PC-3 (cell line): ENCODE results near the gene LYRM1. TPM values are rescaled to one million over a fixed set of nuclear protein-coding genes. Genes with fewer than 3 reads are reported as not detected.

Source experiments
- ATAC-seq: fragments of 200-7000 bp; cut with Tn5 transposase; 2 replicates; pipeline ENCODE4 v1.9.1; 2020; ENCODE audit warnings: mild to moderate bottlenecking, moderate library complexity
- BruUV-seq: library from RNA; stranded (reverse); fragments of 400-500 nt; replicated peaks from 2 replicates; lab custom pipeline; 2021; lab: Mats Ljungman, UMichigan
- CTCF ChIA-PET: fragments of 300-600 bp; sonication (Branson Sonifier 250); formaldehyde crosslinking; loops from one replicate; lab custom pipeline; 2022; ENCODE audit warnings: antibody characterized with exemption; lab: Charles Lee
- POLR2A ChIA-PET: fragments of 300-600 bp; sonication (Branson Sonifier 250); formaldehyde crosslinking; loops from one replicate; lab custom pipeline; 2022; ENCODE audit warnings: antibody characterized with exemption; ENCODE audit not compliant: unreplicated experiment; lab: Charles Lee
- DNase-seq: peaks from one replicate; pipeline ENCODE4 v3.0.0-alpha.2; 2015
- H2AFZ ChIP-seq: fragments of 300-600 bp; sonication (generic); 2 replicates; pipeline ENCODE4 v1.6.0; 2016; ENCODE audit warnings: antibody characterized with exemption, low read length
- H3F3A ChIP-seq: fragments of 300-600 bp; sonication (generic); one replicate; pipeline ENCODE4 v1.6.0; 2017; ENCODE audit warnings: antibody characterized with exemption, low read length, control low read depth, mild to moderate bottlenecking; ENCODE audit not compliant: unreplicated experiment
- H3K27ac ChIP-seq: fragments of 300-600 bp; sonication (generic); 2 replicates; pipeline ENCODE4 v1.5.1; 2016; ENCODE audit warnings: mild to moderate bottlenecking, low read length
- H3K27me3 ChIP-seq: fragments of 300-600 bp; sonication (generic); 2 replicates; pipeline ENCODE4 v1.6.1; 2016; ENCODE audit warnings: low read length, mixed read lengths
- H3K36me3 ChIP-seq: fragments of 300-600 bp; sonication (generic); 2 replicates; pipeline ENCODE4 v1.6.1; 2016; ENCODE audit warnings: low read depth, mixed run types, low read length, mixed read lengths
- H3K4me1 ChIP-seq: fragments of 300-600 bp; sonication (generic); 2 replicates; pipeline ENCODE4 v1.5.1; 2016; ENCODE audit warnings: low read length; ENCODE audit not compliant: insufficient read depth
- H3K4me2 ChIP-seq: fragments of 300-600 bp; sonication (generic); 2 replicates; pipeline ENCODE4 v1.6.0; 2016; ENCODE audit warnings: low read length
- H3K4me3 ChIP-seq: fragments of 300-600 bp; sonication (generic); 2 replicates; pipeline ENCODE4 v1.5.1; 2016; ENCODE audit warnings: mild to moderate bottlenecking, low read length, mixed read lengths
- H3K79me2 ChIP-seq: fragments of 300-600 bp; sonication (generic); 2 replicates; pipeline ENCODE4 v1.6.1; 2017; ENCODE audit warnings: low read length, mixed read lengths
- H3K9ac ChIP-seq: fragments of 300-600 bp; sonication (generic); 2 replicates; pipeline ENCODE4 v1.6.0; 2016; ENCODE audit warnings: mild to moderate bottlenecking, low read length
- H3K9me2 ChIP-seq: fragments of 300-600 bp; sonication (generic); replicated peaks from 2 replicates; pipeline ENCODE4 v1.6.1; 2016; ENCODE audit warnings: mixed run types, low read length, mixed read lengths
- H3K9me3 ChIP-seq: fragments of 300-600 bp; sonication (generic); 2 replicates; pipeline ENCODE4 v1.6.1; 2016; ENCODE audit warnings: low read length, mixed read lengths
- H4K20me1 ChIP-seq: fragments of 300-600 bp; sonication (generic); 2 replicates; pipeline ENCODE4 v1.6.1; 2016; ENCODE audit warnings: low read length, mixed read lengths
- EZH2 ChIP-seq: fragments of 300-600 bp; sonication (generic); IDR thresholded peaks from one replicate; pipeline ENCODE4 v1.6.1; 2017; ENCODE audit warnings: antibody characterized with exemption, mild to moderate bottlenecking, low read length; ENCODE audit not compliant: unreplicated experiment
- EZH2phosphoT487 ChIP-seq: fragments of 300-600 bp; sonication (generic); IDR thresholded peaks from 2 replicates; pipeline ENCODE4 v1.6.1; 2018; ENCODE audit warnings: mild to moderate bottlenecking, antibody characterized with exemption, low read length, borderline replicate concordance
- intact Hi-C: fragments of 100-400 bp; cut with micrococcal nuclease; formaldehyde crosslinking; loops from 2 replicates; pipeline ENCODE4 v1.9.0; 2023
- total RNA-seq: library from RNA; depleted of rRNA; stranded (reverse); fragments of >200 nt; gene quantifications from 2 replicates; pipeline ENCODE4 v1.2.3, GENCODE V29; 2014
- TF ChIP-seq, protein P1 (sequence below): fragments of 300-600 bp; sonication (generic); conservative IDR thresholded peaks from 2 replicates; pipeline ENCODE4 v1.5.1; 2017; ENCODE audit warnings: antibody characterized with exemption, low read depth, mild to moderate bottlenecking, low read length

The LYRM1 gene
- total RNA-seq, 1 experiment from 2014 or later, result 35.1 TPM

DNA sequence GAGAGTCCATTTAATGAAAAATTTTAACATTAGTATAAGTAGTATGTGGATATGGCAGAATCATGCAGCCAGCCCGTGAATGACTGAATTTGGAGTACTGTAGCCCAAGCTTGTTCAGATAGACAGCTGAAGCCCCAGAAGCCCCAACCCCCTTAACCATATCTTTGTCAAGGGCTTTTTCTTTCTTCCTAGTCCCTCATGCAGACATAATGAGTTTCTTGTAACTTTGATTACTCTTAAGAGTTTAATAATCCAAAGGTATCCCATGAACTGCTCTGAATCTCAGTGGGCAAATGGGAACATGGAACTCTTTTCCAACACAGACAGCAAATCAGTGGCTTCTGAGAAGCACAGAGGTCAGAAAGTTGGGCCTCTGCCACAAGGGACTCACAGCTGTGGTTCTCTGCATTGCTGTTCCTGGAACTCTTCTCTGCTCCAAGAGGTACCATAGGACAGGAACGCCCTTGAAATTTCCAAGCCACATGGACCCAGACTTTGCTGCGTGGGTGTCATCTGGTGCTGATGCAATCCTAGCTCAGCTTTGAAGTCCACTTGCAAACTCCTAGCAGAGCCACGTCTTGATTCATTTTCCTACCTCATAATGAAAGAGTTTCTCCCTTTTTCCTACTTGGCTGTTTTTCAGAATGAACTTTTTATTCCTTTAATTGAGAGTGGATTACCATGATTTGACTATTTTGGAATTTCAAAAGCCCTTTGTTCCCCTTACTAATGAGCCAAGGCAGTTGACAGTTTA is 18.1 kb downstream of the LYRM1 start:
- H3K4me3 ChIP-seq, result no peak overlapping the region
- TF ChIP-seq EZH2phosphoT487, result no peak
- TF ChIP-seq, protein P1, sequence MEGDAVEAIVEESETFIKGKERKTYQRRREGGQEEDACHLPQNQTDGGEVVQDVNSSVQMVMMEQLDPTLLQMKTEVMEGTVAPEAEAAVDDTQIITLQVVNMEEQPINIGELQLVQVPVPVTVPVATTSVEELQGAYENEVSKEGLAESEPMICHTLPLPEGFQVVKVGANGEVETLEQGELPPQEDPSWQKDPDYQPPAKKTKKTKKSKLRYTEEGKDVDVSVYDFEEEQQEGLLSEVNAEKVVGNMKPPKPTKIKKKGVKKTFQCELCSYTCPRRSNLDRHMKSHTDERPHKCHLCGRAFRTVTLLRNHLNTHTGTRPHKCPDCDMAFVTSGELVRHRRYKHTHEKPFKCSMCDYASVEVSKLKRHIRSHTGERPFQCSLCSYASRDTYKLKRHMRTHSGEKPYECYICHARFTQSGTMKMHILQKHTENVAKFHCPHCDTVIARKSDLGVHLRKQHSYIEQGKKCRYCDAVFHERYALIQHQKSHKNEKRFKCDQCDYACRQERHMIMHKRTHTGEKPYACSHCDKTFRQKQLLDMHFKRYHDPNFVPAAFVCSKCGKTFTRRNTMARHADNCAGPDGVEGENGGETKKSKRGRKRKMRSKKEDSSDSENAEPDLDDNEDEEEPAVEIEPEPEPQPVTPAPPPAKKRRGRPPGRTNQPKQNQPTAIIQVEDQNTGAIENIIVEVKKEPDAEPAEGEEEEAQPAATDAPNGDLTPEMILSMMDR, result no peak
- intact Hi-C loops, result no loop called here
- no peaks in the 10 kb centered on the region for H3F3A ChIP-seq
- H3K9me2 ChIP-seq, result no peaks in the 10 kb centered on the region
- H3K27me3 ChIP-seq, result no peaks in the 10 kb centered on the region
- POLR2A ChIA-PET, result no interaction called here
- H2AFZ ChIP-seq, result no peak overlapping the region
- no TSS peak for BruUV-seq
- peaks cover 5% of the 10 kb centered on the region for H3K4me1 ChIP-seq
- H3K4me2 ChIP-seq, result no peak overlapping the region
- CTCF ChIA-PET, result no interaction called here
- no peak for DNase-seq
- H3K36me3 ChIP-seq, result no peaks in the 10 kb centered on the region
- no peaks in the 10 kb centered on the region for H4K20me1 ChIP-seq
- H3K9ac ChIP-seq, result no peak overlapping the region
- peaks cover 5% of the 10 kb centered on the region; the same call in 1 of the 2 replicates for H3K79me2 ChIP-seq
- no peak for ATAC-seq
- H3K9me3 ChIP-seq, result no peaks in the 10 kb centered on the region
- H3K27ac ChIP-seq, result no peak overlapping the region

DNA sequence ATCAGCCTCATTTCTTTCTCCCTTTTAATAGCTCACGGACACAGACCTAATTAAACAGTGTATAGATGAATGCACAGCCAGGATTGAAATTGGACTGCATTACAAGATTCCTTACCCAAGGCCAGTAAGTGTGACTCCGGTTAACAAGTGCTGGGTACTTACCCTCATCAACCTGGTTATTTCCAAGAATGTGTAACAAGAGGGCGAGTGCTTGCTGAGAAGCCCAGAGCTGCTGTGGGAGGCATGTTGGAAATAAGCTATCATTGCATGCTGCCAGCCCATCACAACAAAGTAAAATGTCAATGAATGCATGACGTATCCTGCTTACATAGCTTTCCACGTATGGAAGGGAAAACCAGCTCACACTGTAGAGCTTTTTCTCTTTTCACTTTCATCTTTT is 19.5 kb downstream of the LYRM1 start:
- Histone ChIP-seq H3K4me2 (no peak overlapping the region), H3K4me3 (no peak overlapping the region), H3K9me2 (no peaks in the 10 kb centered on the region), H3F3A (no peaks in the 10 kb centered on the region), H3K9me3 (no peaks in the 10 kb centered on the region), H3K27ac (no peak overlapping the region), H3K36me3 (no peaks in the 10 kb centered on the region), H3K9ac (no peak overlapping the region), H4K20me1 (no peaks in the 10 kb centered on the region), H3K27me3 (no peaks in the 10 kb centered on the region), H2AFZ (no peak overlapping the region), H3K4me1 (no peaks in the 10 kb centered on the region), H3K79me2 (no peaks in the 10 kb centered on the region)
- intact Hi-C loops, result no loop called here
- no TSS peak for BruUV-seq
- TF ChIP-seq EZH2 (no peak), EZH2phosphoT487 (no peak)
- TF ChIP-seq, protein P1, result no peak
- ChIA-PET POLR2A (no interaction called here), CTCF (no interaction called here)
- ATAC-seq (no peak), DNase-seq (no peak)

DNA sequence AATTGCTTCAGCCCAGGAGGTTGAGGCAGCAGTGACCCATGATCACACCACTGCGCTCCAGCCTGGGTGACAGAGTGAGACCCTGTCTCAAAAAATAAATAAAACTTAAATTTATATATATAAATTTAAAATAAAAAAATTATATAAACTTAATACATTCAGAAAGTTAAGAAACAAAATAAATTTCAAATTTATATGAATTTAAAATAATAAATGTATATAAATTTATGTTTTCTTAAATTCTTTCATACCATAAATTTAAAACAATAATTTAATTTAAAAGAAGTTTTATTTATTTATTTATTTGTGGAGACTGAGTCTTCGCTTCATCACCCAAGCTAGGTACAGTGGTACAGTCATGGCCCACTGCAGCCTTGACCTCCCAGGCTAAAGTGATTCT is 20.2 kb downstream of the LYRM1 start:
- H3K4me1 ChIP-seq, result no peaks in the 10 kb centered on the region
- H3K27me3 ChIP-seq, result no peaks in the 10 kb centered on the region
- no TSS peak for BruUV-seq
- intact Hi-C loops, result no loop called here
- H3K27ac ChIP-seq, result no peak overlapping the region
- H2AFZ ChIP-seq, result no peak overlapping the region
- no peak overlapping the region for H3K4me2 ChIP-seq
- no peak for DNase-seq
- CTCF ChIA-PET, result no interaction called here
- no peaks in the 10 kb centered on the region for H3K9me2 ChIP-seq
- POLR2A ChIA-PET, result no interaction called here
- no peaks in the 10 kb centered on the region for H3F3A ChIP-seq
- ATAC-seq, result no peak
- no peaks in the 10 kb centered on the region for H3K9me3 ChIP-seq
- no peaks in the 10 kb centered on the region for H4K20me1 ChIP-seq
- no peak overlapping the region for H3K4me3 ChIP-seq
- H3K36me3 ChIP-seq, result no peaks in the 10 kb centered on the region
- H3K9ac ChIP-seq, result no peak overlapping the region
- H3K79me2 ChIP-seq, result no peaks in the 10 kb centered on the region
- TF ChIP-seq, protein P1, result no peak
- no peak for TF ChIP-seq EZH2
- no peak for TF ChIP-seq EZH2phosphoT487
